Liver (tissue), 9 donors: Measurements from ENCODE around the gene ZRSR2. TPM values are rescaled to one million over a fixed set of nuclear protein-coding genes. Genes with fewer than 3 reads are reported as not detected.
A peak's percentile ranks its signal among the peaks of the same experiment; 100 is the strongest.

ENCODE experiments used
- DNase-seq: peaks from one replicate; pipeline ENCODE4 v3.0.0-alpha.2; 2017; ENCODE audit warnings: low spot score
- H3K27ac ChIP-seq, 2 donors: one replicate each; pipeline ENCODE4 v1.7.0; 2013; ENCODE audit warnings: inconsistent platforms in 2 of 2, low read length in 2 of 2, control low read depth in 1 of 2, low read depth in 1 of 2, mild to moderate bottlenecking in 1 of 2
- H3K27me3 ChIP-seq, 4 donors: one replicate each; pipeline versions ENCODE4 v1.6.1 to v1.7.0; 2013; ENCODE audit warnings: low read length in 3 of 4, inconsistent platforms in 1 of 4, mild to moderate bottlenecking in 1 of 4, moderate library complexity in 1 of 4; ENCODE audit not compliant: control insufficient read depth in 4 of 4, insufficient read depth in 4 of 4
- H3K36me3 ChIP-seq, 4 donors: one replicate each; pipeline versions ENCODE4 v1.6.1 to v1.7.0; 2013; ENCODE audit warnings: low read length in 3 of 4, mild to moderate bottlenecking in 3 of 4, low read depth in 1 of 4, moderate library complexity in 1 of 4; ENCODE audit not compliant: control insufficient read depth in 4 of 4, insufficient read depth in 3 of 4
- H3K4me1 ChIP-seq, 4 donors: one replicate each; pipeline versions ENCODE4 v1.6.1 to v1.7.0; 2013; ENCODE audit warnings: low read length in 3 of 4, mild to moderate bottlenecking in 3 of 4, moderate library complexity in 1 of 4; ENCODE audit not compliant: control insufficient read depth in 4 of 4, insufficient read depth in 4 of 4
- H3K4me3 ChIP-seq, 3 donors: one replicate each; pipeline versions ENCODE4 v1.6.1 to v1.7.0; 2013; ENCODE audit warnings: low read length in 3 of 3, control low read depth in 1 of 3, low read depth in 1 of 3, mild to moderate bottlenecking in 1 of 3
- H3K9ac ChIP-seq, 2 donors: one replicate each; pipeline ENCODE4 v1.7.0; 2013; ENCODE audit warnings: low read length in 2 of 2, mild to moderate bottlenecking in 2 of 2, moderate library complexity in 2 of 2, control low read depth in 1 of 2, low read depth in 1 of 2
- H3K9me3 ChIP-seq, 4 donors: one replicate each; pipeline versions ENCODE4 v1.6.1 to v1.7.0; 2013; ENCODE audit warnings: low read length in 3 of 4; ENCODE audit not compliant: control insufficient read depth in 4 of 4
- EGR1 ChIP-seq, 2 donors: IDR thresholded peaks; 2 replicates each; pipeline ENCODE4 v1.6.1; 2016 to 2018; ENCODE audit warnings: antibody characterized with exemption in 2 of 2, low read depth in 2 of 2
- FOXA2 ChIP-seq: IDR thresholded peaks from 2 replicates; pipeline ENCODE4 v1.6.1; 2016; ENCODE audit warnings: antibody characterized with exemption
- GABPA ChIP-seq, 2 donors: IDR thresholded peaks in 1 of 2; conservative IDR thresholded peaks in 1 of 2; 2 replicates each; pipeline ENCODE4 v1.6.1; 2016; ENCODE audit warnings: antibody characterized with exemption in 2 of 2, mild to moderate bottlenecking in 1 of 2, moderate library complexity in 1 of 2
- HNF4A ChIP-seq, 2 donors: conservative IDR thresholded peaks; 2 replicates each; pipeline ENCODE4 v1.6.1; 2016; ENCODE audit warnings: antibody characterized with exemption in 2 of 2, mild to moderate bottlenecking in 2 of 2
- HNF4G ChIP-seq: IDR thresholded peaks from 2 replicates; pipeline ENCODE4 v1.6.1; 2016; ENCODE audit warnings: antibody characterized with exemption
- JUND ChIP-seq, 2 donors: IDR thresholded peaks; 2 replicates each; pipeline ENCODE4 v1.6.1; 2016; ENCODE audit warnings: antibody characterized with exemption in 2 of 2
- NR2F2 ChIP-seq: IDR thresholded peaks from 2 replicates; pipeline ENCODE4 v1.6.1; 2016; ENCODE audit warnings: antibody characterized with exemption
- RAD21 ChIP-seq, 2 donors: IDR thresholded peaks; 2 replicates each; pipeline ENCODE4 v1.6.1; 2016; ENCODE audit warnings: antibody characterized with exemption in 2 of 2, mild to moderate bottlenecking in 2 of 2
- RXRA ChIP-seq, 2 donors: IDR thresholded peaks; 2 replicates each; pipeline ENCODE4 v1.6.1; 2017 to 2018; ENCODE audit warnings: antibody characterized with exemption in 2 of 2, mild to moderate bottlenecking in 1 of 2
- TAF1 ChIP-seq: conservative IDR thresholded peaks from 2 replicates; pipeline ENCODE4 v1.6.1; 2016; ENCODE audit warnings: antibody characterized with exemption, mild to moderate bottlenecking
- YY1 ChIP-seq: IDR thresholded peaks from 2 replicates; pipeline ENCODE4 v1.6.1; 2016; ENCODE audit warnings: antibody characterized with exemption, mild to moderate bottlenecking
- WGBS: extraction: QIAGEN DNeasy Blood & Tissue Kit; methylation state at CpG from one replicate; pipeline ENCODE4 v1.1.7; 2013; 5-methylcytosine and 5-hydroxymethylcytosine counted together
- polyA plus RNA-seq, 2 donors: library from polyadenylated mRNA; stranded (reverse) in 1 of 2; unstranded in 1 of 2; fragments of 200-250 nt in 1 of 2; fragments of >200 nt in 1 of 2; fragmentation: Nextera tagmentation in 1 of 2; extraction: Ambion mirVana in 1 of 2; gene quantifications; one replicate each; pipeline versions ENCODE4 v1.2.1 to v1.2.3, GENCODE V29; 2013 to 2015
- total RNA-seq, 2 donors: library from RNA; depleted of rRNA; stranded (reverse); fragments of >200 nt; gene quantifications; one replicate each; pipeline ENCODE4 v1.2.3, GENCODE V29; 2014
- TF ChIP-seq, protein P1 (sequence below): IDR thresholded peaks from 2 replicates; pipeline ENCODE4 v1.6.1; 2016; ENCODE audit warnings: antibody characterized with exemption
- TF ChIP-seq, protein P2 (sequence below): IDR thresholded peaks from 2 replicates; pipeline ENCODE4 v1.6.1; 2016; ENCODE audit warnings: antibody characterized with exemption
- TF ChIP-seq, protein P3 (sequence below): IDR thresholded peaks from 2 replicates; pipeline ENCODE4 v1.6.1; 2016; ENCODE audit warnings: antibody characterized with exemption
- TF ChIP-seq, protein P4 (sequence below): fragments of 150-350 bp; IDR thresholded peaks from 2 replicates; pipeline ENCODE4 v1.5.1; 2017; ENCODE audit warnings: improper control_type of control experiment, low read depth, low read length; ENCODE audit not compliant: missing input control
- TF ChIP-seq, protein P5 (sequence below): IDR thresholded peaks from 2 replicates; pipeline ENCODE4 v1.6.1; 2016; ENCODE audit warnings: antibody characterized with exemption, mild to moderate bottlenecking
- donor health status: healthy.
- donor health status: healthy.
- donor health status: healthy.
- donor health status: healthy.
- donor health status: healthy.

The ZRSR2 gene
- total and polyA plus RNA-seq, 4 donors, result 1.4 to 7.0 (median 3.0) TPM

DNA sequence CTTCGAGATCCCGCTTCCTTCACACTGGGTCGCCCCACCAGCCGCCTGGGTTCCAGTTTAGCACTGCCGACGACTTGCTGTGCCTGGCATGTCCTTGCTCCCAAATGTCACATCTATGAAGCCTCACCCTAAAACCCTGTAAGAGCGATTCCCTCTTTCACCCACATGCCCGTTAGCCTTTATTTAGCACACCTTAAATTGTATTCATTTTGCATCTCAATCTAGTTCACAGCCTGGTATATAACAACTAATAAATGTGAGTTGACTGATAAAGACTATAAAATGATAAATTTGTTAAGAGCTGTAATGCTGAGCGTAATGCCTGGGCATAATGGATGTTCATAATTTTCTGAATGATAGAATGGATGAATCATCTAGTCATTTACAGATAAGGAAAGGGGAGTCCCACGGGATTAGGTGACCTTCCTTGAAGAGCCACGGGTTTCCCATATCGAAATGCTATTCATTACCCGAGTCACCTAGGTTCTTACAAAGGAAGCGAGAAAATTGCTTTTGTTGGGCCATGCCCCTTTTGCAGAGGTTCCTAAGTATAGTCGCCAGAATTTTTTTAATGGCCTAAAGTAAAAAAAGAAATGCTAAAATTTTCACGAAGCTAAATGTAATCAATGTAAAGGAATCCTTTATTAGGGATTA, 65.4 kb downstream of the ZRSR2 start:
- TF ChIP-seq JUND (IDR thresholded peaks at IDR 0.05), result no peak
- no peak for TF ChIP-seq EGR1 (IDR thresholded peaks at IDR 0.05; ENCODE audit: low read depth in 2 of 2)
- no peak for TF ChIP-seq NR2F2
- TF ChIP-seq HNF4G, result no peak
- TF ChIP-seq, protein P1, sequence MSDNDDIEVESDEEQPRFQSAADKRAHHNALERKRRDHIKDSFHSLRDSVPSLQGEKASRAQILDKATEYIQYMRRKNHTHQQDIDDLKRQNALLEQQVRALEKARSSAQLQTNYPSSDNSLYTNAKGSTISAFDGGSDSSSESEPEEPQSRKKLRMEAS, result no peak
- TF ChIP-seq, protein P2, sequence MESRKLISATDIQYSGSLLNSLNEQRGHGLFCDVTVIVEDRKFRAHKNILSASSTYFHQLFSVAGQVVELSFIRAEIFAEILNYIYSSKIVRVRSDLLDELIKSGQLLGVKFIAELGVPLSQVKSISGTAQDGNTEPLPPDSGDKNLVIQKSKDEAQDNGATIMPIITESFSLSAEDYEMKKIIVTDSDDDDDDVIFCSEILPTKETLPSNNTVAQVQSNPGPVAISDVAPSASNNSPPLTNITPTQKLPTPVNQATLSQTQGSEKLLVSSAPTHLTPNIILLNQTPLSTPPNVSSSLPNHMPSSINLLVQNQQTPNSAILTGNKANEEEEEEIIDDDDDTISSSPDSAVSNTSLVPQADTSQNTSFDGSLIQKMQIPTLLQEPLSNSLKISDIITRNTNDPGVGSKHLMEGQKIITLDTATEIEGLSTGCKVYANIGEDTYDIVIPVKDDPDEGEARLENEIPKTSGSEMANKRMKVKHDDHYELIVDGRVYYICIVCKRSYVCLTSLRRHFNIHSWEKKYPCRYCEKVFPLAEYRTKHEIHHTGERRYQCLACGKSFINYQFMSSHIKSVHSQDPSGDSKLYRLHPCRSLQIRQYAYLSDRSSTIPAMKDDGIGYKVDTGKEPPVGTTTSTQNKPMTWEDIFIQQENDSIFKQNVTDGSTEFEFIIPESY, result no peak
- TF ChIP-seq RAD21 (IDR thresholded peaks at IDR 0.05), result no peak
- TF ChIP-seq GABPA (IDR thresholded peaks at IDR 0.05 in 1 of 2, conservative IDR thresholded peaks at IDR 0.05 in 1 of 2), result no peak
- TF ChIP-seq, protein P3, sequence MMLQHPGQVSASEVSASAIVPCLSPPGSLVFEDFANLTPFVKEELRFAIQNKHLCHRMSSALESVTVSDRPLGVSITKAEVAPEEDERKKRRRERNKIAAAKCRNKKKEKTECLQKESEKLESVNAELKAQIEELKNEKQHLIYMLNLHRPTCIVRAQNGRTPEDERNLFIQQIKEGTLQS, result no peak
- no peak for TF ChIP-seq HNF4A (conservative IDR thresholded peaks at IDR 0.05)
- no peak for TF ChIP-seq FOXA2
- no peak for TF ChIP-seq TAF1
- no peak for TF ChIP-seq RXRA (IDR thresholded peaks at IDR 0.05)
- TF ChIP-seq YY1, result no peak
- TF ChIP-seq, protein P4, sequence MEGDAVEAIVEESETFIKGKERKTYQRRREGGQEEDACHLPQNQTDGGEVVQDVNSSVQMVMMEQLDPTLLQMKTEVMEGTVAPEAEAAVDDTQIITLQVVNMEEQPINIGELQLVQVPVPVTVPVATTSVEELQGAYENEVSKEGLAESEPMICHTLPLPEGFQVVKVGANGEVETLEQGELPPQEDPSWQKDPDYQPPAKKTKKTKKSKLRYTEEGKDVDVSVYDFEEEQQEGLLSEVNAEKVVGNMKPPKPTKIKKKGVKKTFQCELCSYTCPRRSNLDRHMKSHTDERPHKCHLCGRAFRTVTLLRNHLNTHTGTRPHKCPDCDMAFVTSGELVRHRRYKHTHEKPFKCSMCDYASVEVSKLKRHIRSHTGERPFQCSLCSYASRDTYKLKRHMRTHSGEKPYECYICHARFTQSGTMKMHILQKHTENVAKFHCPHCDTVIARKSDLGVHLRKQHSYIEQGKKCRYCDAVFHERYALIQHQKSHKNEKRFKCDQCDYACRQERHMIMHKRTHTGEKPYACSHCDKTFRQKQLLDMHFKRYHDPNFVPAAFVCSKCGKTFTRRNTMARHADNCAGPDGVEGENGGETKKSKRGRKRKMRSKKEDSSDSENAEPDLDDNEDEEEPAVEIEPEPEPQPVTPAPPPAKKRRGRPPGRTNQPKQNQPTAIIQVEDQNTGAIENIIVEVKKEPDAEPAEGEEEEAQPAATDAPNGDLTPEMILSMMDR, result no peak
- TF ChIP-seq, protein P5, sequence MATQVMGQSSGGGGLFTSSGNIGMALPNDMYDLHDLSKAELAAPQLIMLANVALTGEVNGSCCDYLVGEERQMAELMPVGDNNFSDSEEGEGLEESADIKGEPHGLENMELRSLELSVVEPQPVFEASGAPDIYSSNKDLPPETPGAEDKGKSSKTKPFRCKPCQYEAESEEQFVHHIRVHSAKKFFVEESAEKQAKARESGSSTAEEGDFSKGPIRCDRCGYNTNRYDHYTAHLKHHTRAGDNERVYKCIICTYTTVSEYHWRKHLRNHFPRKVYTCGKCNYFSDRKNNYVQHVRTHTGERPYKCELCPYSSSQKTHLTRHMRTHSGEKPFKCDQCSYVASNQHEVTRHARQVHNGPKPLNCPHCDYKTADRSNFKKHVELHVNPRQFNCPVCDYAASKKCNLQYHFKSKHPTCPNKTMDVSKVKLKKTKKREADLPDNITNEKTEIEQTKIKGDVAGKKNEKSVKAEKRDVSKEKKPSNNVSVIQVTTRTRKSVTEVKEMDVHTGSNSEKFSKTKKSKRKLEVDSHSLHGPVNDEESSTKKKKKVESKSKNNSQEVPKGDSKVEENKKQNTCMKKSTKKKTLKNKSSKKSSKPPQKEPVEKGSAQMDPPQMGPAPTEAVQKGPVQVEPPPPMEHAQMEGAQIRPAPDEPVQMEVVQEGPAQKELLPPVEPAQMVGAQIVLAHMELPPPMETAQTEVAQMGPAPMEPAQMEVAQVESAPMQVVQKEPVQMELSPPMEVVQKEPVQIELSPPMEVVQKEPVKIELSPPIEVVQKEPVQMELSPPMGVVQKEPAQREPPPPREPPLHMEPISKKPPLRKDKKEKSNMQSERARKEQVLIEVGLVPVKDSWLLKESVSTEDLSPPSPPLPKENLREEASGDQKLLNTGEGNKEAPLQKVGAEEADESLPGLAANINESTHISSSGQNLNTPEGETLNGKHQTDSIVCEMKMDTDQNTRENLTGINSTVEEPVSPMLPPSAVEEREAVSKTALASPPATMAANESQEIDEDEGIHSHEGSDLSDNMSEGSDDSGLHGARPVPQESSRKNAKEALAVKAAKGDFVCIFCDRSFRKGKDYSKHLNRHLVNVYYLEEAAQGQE, result no peak
- Histone ChIP-seq H3K4me3 (peak overlapping the region; percentile 65 to 97 (median 85)), H3K27me3 (no peaks in the 10 kb centered on the region), H3K9ac (peak overlapping the region; percentile 58 to 76), H3K9me3 (no peaks in the 10 kb centered on the region), H3K4me1 (peaks cover 0 to 14% (median 10%) of the 10 kb centered on the region in 4 donors), H3K27ac (peak overlapping the region; percentile 79 to 91), H3K36me3 (no peaks in the 10 kb centered on the region)
- DNase-seq, result no peak
- 16% methylated on average over 16 of the region's 16 CpGs for WGBS
